ENCODE data around the gene RAX2.

DNA sequence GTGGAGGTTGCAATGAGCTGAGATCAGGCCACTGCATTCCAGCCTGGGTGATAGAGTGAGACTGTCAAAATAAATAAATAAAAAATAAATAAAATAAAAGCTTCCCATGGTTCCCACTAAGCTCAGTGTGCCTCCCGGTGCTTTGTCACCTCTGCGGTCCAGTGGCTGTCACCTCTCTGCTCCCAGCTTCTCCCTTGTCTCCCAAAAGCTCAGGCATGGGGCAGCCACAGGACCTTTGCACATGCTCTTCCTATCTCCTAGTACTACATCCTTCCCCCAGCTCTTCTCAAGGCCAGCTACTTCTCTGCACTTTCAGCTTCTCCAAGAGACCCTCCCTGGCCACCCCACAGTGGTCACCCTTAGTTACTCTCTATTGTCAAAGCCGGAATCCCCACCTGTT is 21.8 kb upstream of the RAX2 start:
- TF ChIP-seq, protein P1, sequence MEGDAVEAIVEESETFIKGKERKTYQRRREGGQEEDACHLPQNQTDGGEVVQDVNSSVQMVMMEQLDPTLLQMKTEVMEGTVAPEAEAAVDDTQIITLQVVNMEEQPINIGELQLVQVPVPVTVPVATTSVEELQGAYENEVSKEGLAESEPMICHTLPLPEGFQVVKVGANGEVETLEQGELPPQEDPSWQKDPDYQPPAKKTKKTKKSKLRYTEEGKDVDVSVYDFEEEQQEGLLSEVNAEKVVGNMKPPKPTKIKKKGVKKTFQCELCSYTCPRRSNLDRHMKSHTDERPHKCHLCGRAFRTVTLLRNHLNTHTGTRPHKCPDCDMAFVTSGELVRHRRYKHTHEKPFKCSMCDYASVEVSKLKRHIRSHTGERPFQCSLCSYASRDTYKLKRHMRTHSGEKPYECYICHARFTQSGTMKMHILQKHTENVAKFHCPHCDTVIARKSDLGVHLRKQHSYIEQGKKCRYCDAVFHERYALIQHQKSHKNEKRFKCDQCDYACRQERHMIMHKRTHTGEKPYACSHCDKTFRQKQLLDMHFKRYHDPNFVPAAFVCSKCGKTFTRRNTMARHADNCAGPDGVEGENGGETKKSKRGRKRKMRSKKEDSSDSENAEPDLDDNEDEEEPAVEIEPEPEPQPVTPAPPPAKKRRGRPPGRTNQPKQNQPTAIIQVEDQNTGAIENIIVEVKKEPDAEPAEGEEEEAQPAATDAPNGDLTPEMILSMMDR (conservative IDR thresholded peaks at IDR 0.05) = no peak
- TF ChIP-seq ZFX (IDR thresholded peaks at IDR 0.05) = no peak
